Neural cell (in vitro differentiated cells): ENCODE data around the gene RASEF. TPM values are rescaled to one million over a fixed set of nuclear protein-coding genes. Genes with fewer than 3 reads are reported as not detected.

Experiments
- H2AFZ ChIP-seq: fragments of 200-600, 300-800 bp; sonication (generic), shearing (Covaris generic); 2 replicates; pipeline ENCODE4 v1.6.0; 2014; ENCODE audit warnings: low read depth, mild to moderate bottlenecking, antibody characterized with exemption, low read length, moderate library complexity
- H3F3A ChIP-seq: fragments of 200-600 bp; shearing (Covaris generic); 2 replicates; pipeline ENCODE4 v1.6.1; 2016; ENCODE audit warnings: mild to moderate bottlenecking, moderate library complexity, mixed read lengths, antibody characterized with exemption, low read length; ENCODE audit not compliant: insufficient read depth, poor library complexity, severe bottlenecking
- H3K27ac ChIP-seq: fragments of 200-600, 300-800 bp; sonication (generic), shearing (Covaris generic); 2 replicates; pipeline ENCODE4 v1.5.1; 2014; ENCODE audit warnings: mild to moderate bottlenecking, low read length, moderate library complexity
- H3K27me3 ChIP-seq: fragments of 300-800, 200-600 bp; sonication (generic), shearing (Covaris generic); 2 replicates; pipeline ENCODE4 v1.6.0; 2014; ENCODE audit warnings: mild to moderate bottlenecking, low read depth, low read length, moderate library complexity; ENCODE audit not compliant: insufficient read depth
- H3K36me3 ChIP-seq: fragments of 300-800, 200-600 bp; sonication (generic), shearing (Covaris generic); 2 replicates; pipeline ENCODE4 v1.5.1; 2014; ENCODE audit warnings: mild to moderate bottlenecking, antibody characterized with exemption, low read length, moderate library complexity; ENCODE audit not compliant: insufficient read depth
- H3K4me2 ChIP-seq: fragments of 300-800, 200-600 bp; sonication (generic), shearing (Covaris generic); 2 replicates; pipeline ENCODE4 v1.6.0; 2014; ENCODE audit warnings: mild to moderate bottlenecking, low read length
- H3K4me3 ChIP-seq: fragments of 300-800, 200-600 bp; sonication (generic), shearing (Covaris generic); 2 replicates; pipeline ENCODE4 v1.5.1; 2014; ENCODE audit warnings: mild to moderate bottlenecking, low read length, moderate library complexity
- H3K79me2 ChIP-seq: fragments of 200-600 bp; shearing (Covaris generic); replicated peaks from 2 replicates; pipeline ENCODE4 v1.6.0; 2014; ENCODE audit warnings: mild to moderate bottlenecking, low read length, moderate library complexity; ENCODE audit not compliant: insufficient read depth
- H3K9ac ChIP-seq: fragments of 300-800, 200-600 bp; sonication (generic), shearing (Covaris generic); 2 replicates; pipeline ENCODE4 v1.6.1; 2016; ENCODE audit warnings: mild to moderate bottlenecking, low read length, mixed read lengths
- H3K9me2 ChIP-seq: fragments of 200-600 bp; shearing (Covaris generic); 2 replicates; pipeline ENCODE4 v1.6.1; 2016; ENCODE audit warnings: mild to moderate bottlenecking, low read length, mixed read lengths; ENCODE audit not compliant: insufficient read depth
- H3K9me3 ChIP-seq: fragments of 200-600, 300-800 bp; sonication (generic), shearing (Covaris generic); 2 replicates; pipeline ENCODE4 v1.6.1; 2016; ENCODE audit warnings: mild to moderate bottlenecking, mixed run types, low read length, moderate library complexity, mixed read lengths
- H4K20me1 ChIP-seq: fragments of 200-600 bp; shearing (Covaris generic); 2 replicates; pipeline ENCODE4 v1.6.1; 2016; ENCODE audit warnings: mild to moderate bottlenecking, mixed run types; ENCODE audit not compliant: insufficient read depth
- CTCF ChIP-seq: fragments of 450-650 bp; IDR thresholded peaks from 2 replicates; pipeline ENCODE4 v1.5.1; 2014; ENCODE audit warnings: antibody characterized with exemption, mild to moderate bottlenecking, moderate library complexity; ENCODE audit not compliant: poor library complexity, severe bottlenecking
- EP300 ChIP-seq: fragments of 450-650 bp; conservative IDR thresholded peaks from 2 replicates; pipeline ENCODE4 v1.6.1; 2014; ENCODE audit warnings: antibody characterized with exemption, mild to moderate bottlenecking, moderate library complexity; ENCODE audit not compliant: poor library complexity, severe bottlenecking
- EZH2 ChIP-seq: fragments of 200-600, 300-800 bp; shearing (Covaris generic), sonication (generic); IDR thresholded peaks from 2 replicates; pipeline ENCODE4 v1.6.1; 2014; ENCODE audit warnings: antibody characterized with exemption, low read length, borderline replicate concordance, mild to moderate bottlenecking; ENCODE audit not compliant: insufficient read depth, poor library complexity, severe bottlenecking
- MXI1 ChIP-seq: fragments of 450-650 bp; conservative IDR thresholded peaks from 2 replicates; pipeline ENCODE4 v1.6.1; 2014; ENCODE audit warnings: antibody characterized with exemption, mild to moderate bottlenecking; ENCODE audit not compliant: poor library complexity, severe bottlenecking
- POLR2AphosphoS5 ChIP-seq: IDR thresholded peaks from 2 replicates; pipeline ENCODE4 v1.6.1; 2012
- RAD21 ChIP-seq: fragments of 450-650 bp; conservative IDR thresholded peaks from 2 replicates; pipeline ENCODE4 v1.6.1; 2014; ENCODE audit warnings: antibody characterized with exemption, mild to moderate bottlenecking, moderate library complexity
- REST ChIP-seq: IDR thresholded peaks from 2 replicates; pipeline ENCODE4 v1.6.1; 2012; ENCODE audit warnings: borderline replicate concordance
- SMC3 ChIP-seq: fragments of 450-650 bp; conservative IDR thresholded peaks from 2 replicates; pipeline ENCODE4 v1.6.1; 2014; ENCODE audit warnings: antibody characterized with exemption, mild to moderate bottlenecking, moderate library complexity; ENCODE audit not compliant: poor library complexity
- TAF1 ChIP-seq: IDR thresholded peaks from 2 replicates; pipeline ENCODE4 v1.6.1; 2012; ENCODE audit warnings: low read depth
- polyA plus RNA-seq: library from polyadenylated mRNA; depleted of rRNA; stranded (reverse); fragments of >200 nt; gene quantifications from 2 replicates; pipeline ENCODE4 v1.2.3, GENCODE V29; 2014

The RASEF gene
- polyA plus RNA-seq, 1 donor from 2014 or later: 0.12 TPM

DNA sequence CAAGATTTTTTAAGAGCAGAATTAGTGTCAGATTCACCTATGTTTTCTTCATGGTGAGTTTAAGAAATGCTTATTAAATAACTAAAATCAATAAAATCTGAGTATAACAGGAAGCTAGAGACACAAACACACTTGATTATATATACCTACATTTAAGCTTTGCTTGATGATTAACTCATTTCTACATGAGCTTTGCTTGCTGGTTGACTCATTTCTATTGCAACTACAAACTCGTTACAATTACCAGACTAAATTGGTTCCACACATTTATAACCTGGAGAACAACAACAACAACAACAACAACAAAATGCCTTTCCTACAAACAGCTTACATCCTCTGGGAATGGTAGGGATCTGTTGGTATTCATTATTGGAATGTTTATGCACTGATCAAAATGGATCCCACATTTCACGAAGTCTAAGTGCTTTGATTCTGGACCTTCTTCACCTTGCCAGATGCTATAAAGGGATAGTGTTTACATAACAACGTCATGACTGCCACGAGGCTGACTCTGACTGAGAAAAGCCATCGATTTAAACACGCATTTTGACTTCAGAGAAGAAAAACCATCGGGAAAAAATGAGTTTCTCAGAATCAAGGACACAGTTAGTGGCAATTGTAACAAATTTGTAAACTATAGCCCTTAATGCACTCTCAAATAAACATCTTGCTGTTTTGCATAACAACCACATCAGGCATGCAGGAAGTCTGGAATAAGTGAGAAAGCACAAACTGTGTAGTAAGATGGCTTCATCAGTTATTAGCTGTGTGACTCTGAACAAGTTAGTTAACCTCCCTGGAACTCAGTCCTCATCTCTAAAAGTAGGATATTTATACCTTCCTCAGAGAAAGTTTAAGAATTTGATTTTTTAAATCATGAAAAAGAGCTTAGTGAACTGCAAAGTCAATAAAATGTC, 49.8 kb downstream of the RASEF start:
- Histone ChIP-seq H2AFZ (no peak overlapping the region), H3K4me2 (no peak overlapping the region), H3K9me3 (no peaks in the 10 kb centered on the region), H4K20me1 (no peaks in the 10 kb centered on the region), H3K4me3 (no peak overlapping the region), H3K79me2 (no peaks in the 10 kb centered on the region), H3K27me3 (no peaks in the 10 kb centered on the region), H3K9me2 (no peaks in the 10 kb centered on the region), H3K27ac (no peak overlapping the region), H3F3A (no peaks in the 10 kb centered on the region), H3K36me3 (no peaks in the 10 kb centered on the region), H3K9ac (no peak overlapping the region)
- no peak for TF ChIP-seq REST

DNA sequence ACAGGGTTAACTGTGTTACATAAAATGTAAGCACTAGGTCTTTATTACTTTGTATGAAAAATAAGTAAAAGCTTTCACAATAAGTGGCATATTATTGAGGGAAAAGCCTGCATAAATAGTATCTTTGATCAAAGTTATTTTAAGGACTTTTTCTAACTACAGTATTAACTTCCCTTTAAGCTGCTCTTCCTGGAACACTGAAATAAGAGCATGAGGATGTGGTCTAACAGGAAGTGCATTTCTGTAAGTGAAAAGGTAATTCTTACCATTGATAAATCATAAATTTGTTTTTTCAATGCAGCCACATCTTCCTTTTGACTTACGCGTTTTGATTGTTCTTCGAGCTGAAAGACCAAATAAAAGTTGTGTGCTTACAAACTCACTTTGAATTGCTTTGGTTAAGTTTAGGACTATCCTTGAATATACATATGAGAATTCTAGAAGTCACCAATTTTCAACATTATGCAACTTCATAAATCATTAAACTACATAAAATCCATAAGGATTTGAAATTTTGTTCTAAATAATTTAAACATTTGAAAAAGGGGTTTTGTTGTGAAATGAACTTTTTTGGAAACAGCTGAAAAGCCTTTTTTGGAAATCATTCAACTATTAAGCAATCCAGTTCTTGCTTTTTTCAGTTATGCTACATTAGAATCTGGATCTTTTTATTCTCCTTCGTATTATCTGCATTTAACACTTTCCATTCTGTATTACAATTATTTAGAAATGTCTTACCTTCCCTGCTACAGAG, 50.6 kb downstream of the RASEF start:
- no peaks in the 10 kb centered on the region for H3K27me3 ChIP-seq
- TF ChIP-seq SMC3 (no peak), EP300 (no peak), TAF1 (no peak), EZH2 (no peak), REST (no peak), CTCF (no peak), POLR2AphosphoS5 (no peak), MXI1 (no peak), RAD21 (no peak)
- no peak overlapping the region for H3K27ac ChIP-seq
- H3K79me2 ChIP-seq: no peaks in the 10 kb centered on the region
- H3K9me2 ChIP-seq: no peaks in the 10 kb centered on the region
- H2AFZ ChIP-seq: no peak overlapping the region
- no peaks in the 10 kb centered on the region for H3K9me3 ChIP-seq
- H3K9ac ChIP-seq: no peak overlapping the region
- no peaks in the 10 kb centered on the region for H3F3A ChIP-seq
- no peaks in the 10 kb centered on the region for H3K36me3 ChIP-seq
- H4K20me1 ChIP-seq: no peaks in the 10 kb centered on the region
- H3K4me3 ChIP-seq: no peak overlapping the region
- no peak overlapping the region for H3K4me2 ChIP-seq
